GM18505 (cell line): ENCODE results near the gene RHEB.

Experiments used
- ATAC-seq: cut with Tn5 transposase; IDR thresholded peaks from one replicate; pipeline ENCODE4 v1.9.1; 2021; ENCODE audit not compliant: unreplicated experiment
- POLR2A ChIP-seq: IDR thresholded peaks from 4 replicates; pipeline ENCODE4 v1.6.1; 2011; ENCODE audit warnings: borderline replicate concordance; ENCODE audit not compliant: insufficient read depth, insufficient read length; ENCODE audit errors: extremely low read depth

RHEB gene

DNA sequence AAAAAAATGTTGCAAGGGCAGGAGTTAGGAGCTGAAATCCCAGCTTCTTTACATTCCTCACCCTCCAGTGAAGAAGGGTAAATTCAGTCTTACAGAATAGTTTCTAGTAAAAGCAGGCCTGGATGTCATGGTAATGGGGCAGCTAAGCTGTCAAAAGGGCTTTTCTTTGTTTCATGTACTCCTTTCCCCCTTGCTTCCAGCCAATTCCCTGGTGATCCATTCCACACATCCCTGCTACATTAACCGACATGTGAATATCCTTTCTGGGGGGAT is 36.0 kb downstream of the RHEB start:
- TF ChIP-seq POLR2A, result no peak

DNA sequence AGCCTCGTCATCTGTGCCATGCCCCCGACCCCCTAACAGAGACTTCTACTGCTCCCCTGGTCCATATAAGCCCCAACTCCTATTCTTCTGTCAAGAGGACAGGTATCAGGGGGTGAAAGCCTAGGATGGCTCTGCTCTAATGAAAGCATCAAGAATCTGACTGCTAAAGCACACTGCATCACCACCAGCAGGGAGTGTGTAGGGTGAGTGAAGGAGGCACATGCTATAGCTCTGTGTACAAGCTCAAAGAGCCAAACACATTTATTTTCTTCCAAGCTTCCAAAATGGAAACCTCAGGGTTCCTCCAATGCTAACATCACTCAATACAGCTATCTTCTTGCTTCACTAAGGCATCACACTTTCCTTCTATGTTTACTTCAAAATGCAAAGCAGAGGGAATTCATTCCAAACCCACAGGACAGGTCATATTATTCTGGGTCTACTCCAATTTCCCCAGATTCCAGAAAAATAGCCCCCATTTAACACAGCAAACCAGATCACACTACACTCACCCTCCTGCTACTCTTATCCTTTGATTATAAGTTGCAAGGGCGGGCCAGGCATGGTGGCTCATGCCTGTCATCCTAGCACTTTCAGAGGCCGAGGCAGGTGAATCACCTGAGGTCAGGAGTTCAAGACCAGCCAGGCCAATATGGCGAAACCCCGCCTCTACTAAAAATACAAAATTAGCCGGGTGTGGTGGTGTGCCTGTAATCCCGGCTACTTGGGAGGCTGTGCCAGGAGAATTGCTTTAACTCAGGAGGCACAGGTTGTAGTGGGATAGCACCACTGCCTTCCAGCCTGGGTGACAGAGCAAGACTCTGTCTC is 36.6 kb downstream of the RHEB start:
- ATAC-seq, result no peak

More for the DNA sequence above, 36.0 kb downstream of the RHEB start:
- no peak for ATAC-seq

DNA sequence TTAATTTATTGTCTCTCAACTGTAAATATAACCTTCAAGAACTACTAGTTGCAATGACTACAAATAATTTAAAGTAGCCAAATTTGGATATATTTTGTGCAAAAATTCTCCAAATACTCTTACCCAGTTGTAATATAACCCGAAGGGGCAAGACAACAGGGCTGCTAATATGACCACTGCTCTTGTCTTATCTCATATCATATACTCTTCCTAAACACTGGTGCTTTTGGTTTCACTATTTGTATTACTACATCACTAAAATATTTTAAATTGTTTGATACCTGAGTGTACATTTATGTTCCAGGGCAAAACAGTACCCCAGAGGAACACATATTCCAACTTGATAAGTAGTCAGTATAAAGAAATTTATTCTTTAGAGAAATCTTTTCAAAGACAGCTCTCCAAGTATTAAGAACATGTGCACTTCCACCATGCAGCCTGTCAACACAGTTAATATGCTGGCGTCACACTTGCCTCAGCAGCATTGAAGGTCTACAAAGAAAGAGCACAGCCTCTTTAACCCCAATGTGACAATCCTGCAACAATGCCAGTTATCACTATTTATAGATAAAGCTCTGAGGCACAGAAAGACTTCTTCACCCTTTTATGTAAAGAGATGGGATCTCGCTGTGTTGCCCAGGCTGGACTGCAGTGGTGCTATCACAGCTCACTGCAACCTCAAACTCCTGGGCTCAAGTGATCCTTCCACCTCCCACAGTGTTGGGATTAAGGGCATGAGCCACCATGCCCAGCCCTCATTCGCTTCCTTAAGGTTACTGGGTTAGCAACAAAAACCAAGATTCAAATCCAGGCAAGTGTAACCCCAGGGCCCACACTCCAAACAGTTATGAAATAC is 37.8 kb downstream of the RHEB start:
- no peak for TF ChIP-seq POLR2A
- no peak for ATAC-seq

More for the DNA sequence above, 36.6 kb downstream of the RHEB start:
- no peak for TF ChIP-seq POLR2A

DNA sequence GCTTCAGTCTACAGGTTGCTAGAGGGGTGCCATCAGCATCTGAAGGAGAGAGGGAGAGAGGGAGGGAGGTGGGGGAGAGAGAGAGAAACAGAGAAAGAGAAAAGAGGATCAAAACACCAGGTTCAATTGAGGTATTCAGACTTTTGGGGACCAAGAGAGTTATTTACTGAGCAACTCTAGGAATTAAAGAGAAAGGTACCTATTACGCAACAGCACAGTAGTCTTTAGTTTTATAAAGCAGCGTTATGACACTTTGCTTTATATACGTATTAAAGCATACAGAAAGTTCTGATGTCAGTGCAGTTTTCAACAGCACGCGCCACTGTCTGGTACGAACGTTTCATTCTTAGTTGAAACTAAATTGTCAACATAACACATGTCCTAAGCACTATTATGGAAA is 41.8 kb downstream of the RHEB start:
- no peak for ATAC-seq
- no peak for TF ChIP-seq POLR2A

GRCh38 chr7:151472644-151473380 is 46.9 kb downstream of the RHEB start:
- TF ChIP-seq POLR2A, result no peak
- peak; percentile 27 for ATAC-seq

DNA sequence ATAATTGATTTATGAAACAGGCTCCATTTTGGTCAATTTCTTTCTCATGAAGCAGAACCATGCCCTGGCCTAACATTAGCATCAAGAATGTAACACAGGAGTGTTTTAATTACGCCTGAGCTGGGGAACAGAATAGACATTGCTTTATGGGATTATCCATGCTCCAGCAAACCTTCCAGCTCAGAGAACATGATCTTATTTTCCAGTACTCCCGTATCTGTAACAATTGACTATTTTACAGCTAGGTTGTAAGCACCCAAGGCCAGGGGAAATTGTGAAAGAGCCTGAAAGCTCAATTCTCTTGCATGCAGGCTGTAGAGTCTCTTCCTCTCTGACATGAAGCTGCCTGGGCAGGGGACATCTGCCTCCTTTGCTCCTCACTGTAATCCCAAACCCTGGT is 49.0 kb downstream of the RHEB start:
- TF ChIP-seq POLR2A, result no peak
- ATAC-seq, result no peak

GRCh38 chr7:151469281-151469680 is 50.4 kb downstream of the RHEB start:
- no peak for ATAC-seq
- TF ChIP-seq POLR2A, result no peak

DNA sequence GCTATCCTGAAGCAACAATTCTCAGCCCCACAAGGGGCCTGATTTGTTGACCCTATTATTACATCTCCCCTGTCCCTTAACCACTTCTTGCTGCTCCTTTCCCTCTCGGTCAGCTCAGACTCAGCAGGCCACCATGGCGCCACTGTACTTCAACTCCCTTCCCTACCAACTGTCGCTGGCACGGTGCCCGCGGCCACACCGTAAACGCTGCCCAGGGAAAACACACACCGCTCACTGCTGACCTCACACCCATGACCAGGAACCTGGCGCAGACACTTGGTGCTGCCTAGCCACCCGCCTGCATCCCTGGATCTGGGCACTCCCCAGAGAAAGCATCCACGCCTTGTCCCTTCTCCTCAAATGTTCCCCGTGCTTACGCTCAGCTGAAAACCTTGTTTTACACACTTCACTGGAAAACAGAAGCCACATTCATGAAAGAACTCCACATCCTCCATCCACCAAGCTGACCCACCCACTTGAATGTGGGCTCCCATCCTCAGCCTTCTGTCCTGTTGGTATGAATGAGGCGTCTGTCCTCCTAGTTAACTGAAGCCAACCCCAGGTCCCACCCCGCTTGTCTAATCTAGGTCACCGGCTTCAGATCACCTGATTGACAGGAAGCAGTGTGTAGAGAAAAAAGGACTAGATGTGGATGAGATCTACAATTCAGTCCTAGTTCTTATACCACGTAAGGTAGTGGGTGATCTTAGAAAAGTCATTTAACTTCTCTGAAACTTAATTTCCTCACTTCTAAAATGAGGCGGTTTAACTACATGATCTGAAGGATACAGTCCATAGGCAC is 51.3 kb downstream of the RHEB start:
- no peak for ATAC-seq
- no peak for TF ChIP-seq POLR2A

- no peak for TF ChIP-seq POLR2A
- ATAC-seq, result no peak
Measured at GRCh38 chr7:151465169-151465568, 54.5 kb downstream of the RHEB start.

- ATAC-seq, result no peak
- no peak for TF ChIP-seq POLR2A
Measured at GRCh38 chr7:151462306-151462779, 57.4 kb downstream of the RHEB start.

DNA sequence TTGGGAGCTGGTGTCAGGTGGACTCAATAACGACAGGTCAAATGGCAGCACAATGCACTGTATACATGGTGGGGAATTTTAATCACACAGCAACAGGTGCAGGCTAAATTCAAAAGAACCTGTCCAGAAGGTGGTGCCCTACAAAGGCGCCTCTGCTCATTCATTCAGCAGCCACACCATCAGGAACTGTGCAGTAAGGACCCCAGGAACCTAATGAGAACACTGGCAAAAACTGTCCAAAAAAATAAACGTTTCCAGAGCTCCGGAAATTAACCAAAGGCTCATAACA is 57.8 kb downstream of the RHEB start:
- no peak for ATAC-seq

GRCh38 chr7:151461096-151461941 is 58.4 kb downstream of the RHEB start:
- ATAC-seq, result no peak
- TF ChIP-seq POLR2A, result no peak

More for the DNA sequence above, 57.8 kb downstream of the RHEB start:
- TF ChIP-seq POLR2A, result no peak

- no peak for ATAC-seq
- TF ChIP-seq POLR2A, result no peak
Measured at GRCh38 chr7:151460474-151460855, 59.2 kb downstream of the RHEB start.
